ENCODE results near the gene SYNE1.
"Not testable (repeated sequence)": the region's sequence is repeated elsewhere in the genome, so short reads cannot be mapped to it uniquely, and the experiment has no call there.

The SYNE1 gene

DNA sequence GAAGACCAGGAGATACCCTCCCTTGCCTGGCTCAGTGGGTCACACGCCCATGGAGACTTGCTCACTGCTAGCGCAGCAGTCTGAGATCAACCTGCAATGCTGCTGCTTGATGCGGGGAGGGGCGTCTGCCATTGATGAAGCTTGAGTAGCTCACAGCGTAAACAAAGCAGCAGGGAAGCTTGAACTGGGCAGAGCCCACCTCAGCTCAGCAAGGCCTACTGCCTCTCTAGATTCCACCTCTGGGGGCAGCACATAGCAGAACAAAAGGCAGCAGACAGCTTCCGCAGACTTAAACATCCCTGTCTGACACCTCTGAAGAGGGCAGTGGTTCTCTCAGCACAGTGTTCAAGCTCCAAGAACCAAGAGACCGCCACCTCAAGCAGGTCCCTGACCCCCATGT lies 558.4 kb downstream of the SYNE1 start:
- no peaks in the 10 kb centered on the region for H3K4me1 ChIP-seq (ENCODE audit: control insufficient read depth, insufficient read depth, low read length)
- no peaks in the 10 kb centered on the region for H3K27me3 ChIP-seq (replicated peaks; ENCODE audit: control insufficient read depth, insufficient read depth, low read length)
- peaks cover 17% of the 10 kb centered on the region for H3K9me3 ChIP-seq (ENCODE audit: control insufficient read depth, low read length)
- H3K9ac ChIP-seq (ENCODE audit: low read length): no peak overlapping the region
- no peak for DNase-seq (ENCODE audit: low read depth)
- no peak overlapping the region for H3K4me3 ChIP-seq (ENCODE audit: low read length)
- H3K36me3 ChIP-seq (ENCODE audit: control insufficient read depth, insufficient read depth, low read length, severe bottlenecking): no peaks in the 10 kb centered on the region

DNA sequence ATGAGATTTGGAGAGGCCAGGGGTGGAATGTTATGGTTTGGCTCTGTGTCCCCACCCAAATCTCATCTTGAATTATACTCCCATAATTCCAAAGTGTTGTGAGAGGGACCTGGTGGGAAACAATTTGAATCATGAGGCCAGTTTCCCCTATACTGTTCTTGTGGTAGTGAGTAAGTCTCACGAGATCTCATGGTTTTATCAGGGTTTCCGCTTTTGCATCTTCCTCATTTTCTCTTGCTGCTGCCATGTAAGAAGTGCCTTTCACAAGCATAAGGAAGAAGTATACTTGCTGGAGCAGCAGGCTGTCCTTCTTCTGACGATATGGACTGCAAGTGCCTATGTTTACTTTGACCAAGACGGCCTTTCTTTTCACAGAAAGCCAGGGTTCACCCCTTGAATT lies 559.2 kb downstream of the SYNE1 start:
- H3K4me1 ChIP-seq (ENCODE audit: control insufficient read depth, insufficient read depth, low read length): peaks cover 7% of the 10 kb centered on the region
- DNase-seq (ENCODE audit: low read depth): no peak

DNA sequence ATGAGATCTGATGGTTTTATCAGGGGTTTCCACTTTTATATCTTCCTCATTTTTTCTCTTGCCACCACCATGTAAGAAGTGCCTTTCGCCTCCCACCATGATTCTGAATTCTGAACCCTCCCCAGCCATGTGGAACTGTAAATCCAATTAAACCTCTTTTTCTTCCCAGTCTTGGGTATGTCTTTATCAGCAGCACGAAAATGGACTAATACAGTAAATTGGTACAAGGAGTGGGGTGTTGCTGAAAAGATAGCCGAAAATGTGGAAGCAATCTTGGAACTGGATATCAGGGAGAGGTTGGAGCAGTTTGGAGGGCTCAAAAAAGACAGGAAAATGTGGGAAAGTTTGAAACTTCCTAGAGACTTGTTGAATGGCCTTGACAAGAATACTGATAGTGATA lies 560.9 kb downstream of the SYNE1 start:
- DNase-seq (ENCODE audit: low read depth); H3K36me3 ChIP-seq (ENCODE audit: control insufficient read depth, insufficient read depth, low read length, severe bottlenecking); H3K27me3 ChIP-seq (replicated peaks; ENCODE audit: control insufficient read depth, insufficient read depth, low read length); H3K9ac ChIP-seq (ENCODE audit: low read length); H3K4me3 ChIP-seq (ENCODE audit: low read length): not testable (repeated sequence)
- Histone ChIP-seq H3K9me3 (ENCODE audit: control insufficient read depth, low read length) (peaks cover 17% of the 10 kb centered on the region), H3K4me1 (ENCODE audit: control insufficient read depth, insufficient read depth, low read length) (peaks cover 11% of the 10 kb centered on the region)

More for the DNA sequence above, 559.2 kb downstream of the SYNE1 start:
- Histone ChIP-seq H3K9ac (ENCODE audit: low read length) (no peak overlapping the region), H3K4me3 (ENCODE audit: low read length) (no peak overlapping the region), H3K9me3 (ENCODE audit: control insufficient read depth, low read length) (peaks cover 17% of the 10 kb centered on the region), H3K36me3 (ENCODE audit: control insufficient read depth, insufficient read depth, low read length, severe bottlenecking) (no peaks in the 10 kb centered on the region), H3K27me3 (replicated peaks; ENCODE audit: control insufficient read depth, insufficient read depth, low read length) (no peaks in the 10 kb centered on the region)

DNA sequence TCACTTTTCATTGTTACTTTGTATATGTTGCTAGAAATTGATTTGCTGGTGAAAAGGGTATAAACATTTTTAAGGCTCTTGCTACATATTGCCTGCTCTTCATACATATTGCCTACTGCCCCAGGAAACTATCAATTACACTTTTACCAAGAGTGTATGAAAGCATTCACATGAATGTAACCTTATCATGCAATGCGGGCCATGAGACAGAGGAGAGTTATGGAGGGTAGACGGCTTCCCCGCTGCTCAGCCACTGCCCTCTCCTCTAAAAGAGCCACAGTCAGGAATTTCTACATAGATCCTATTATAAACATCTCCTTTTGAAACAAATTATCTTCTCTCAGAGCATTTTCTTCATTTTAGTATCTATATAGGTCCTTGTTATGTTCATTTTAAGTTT lies 565.3 kb downstream of the SYNE1 start:
- no peak for DNase-seq (ENCODE audit: low read depth)
- Histone ChIP-seq H3K9ac (ENCODE audit: low read length) (no peak overlapping the region), H3K4me3 (ENCODE audit: low read length) (no peak overlapping the region), H3K36me3 (ENCODE audit: control insufficient read depth, insufficient read depth, low read length, severe bottlenecking) (no peaks in the 10 kb centered on the region), H3K9me3 (ENCODE audit: control insufficient read depth, low read length) (peaks cover 17% of the 10 kb centered on the region), H3K27me3 (replicated peaks; ENCODE audit: control insufficient read depth, insufficient read depth, low read length) (no peaks in the 10 kb centered on the region), H3K4me1 (ENCODE audit: control insufficient read depth, insufficient read depth, low read length) (peaks cover 11% of the 10 kb centered on the region)

Measured in adipocyte (in vitro differentiated cells).